Measurements from ENCODE around the gene ANKMY1.
A peak's percentile ranks its signal among the peaks of the same experiment; 100 is the strongest.

ANKMY1 gene

DNA sequence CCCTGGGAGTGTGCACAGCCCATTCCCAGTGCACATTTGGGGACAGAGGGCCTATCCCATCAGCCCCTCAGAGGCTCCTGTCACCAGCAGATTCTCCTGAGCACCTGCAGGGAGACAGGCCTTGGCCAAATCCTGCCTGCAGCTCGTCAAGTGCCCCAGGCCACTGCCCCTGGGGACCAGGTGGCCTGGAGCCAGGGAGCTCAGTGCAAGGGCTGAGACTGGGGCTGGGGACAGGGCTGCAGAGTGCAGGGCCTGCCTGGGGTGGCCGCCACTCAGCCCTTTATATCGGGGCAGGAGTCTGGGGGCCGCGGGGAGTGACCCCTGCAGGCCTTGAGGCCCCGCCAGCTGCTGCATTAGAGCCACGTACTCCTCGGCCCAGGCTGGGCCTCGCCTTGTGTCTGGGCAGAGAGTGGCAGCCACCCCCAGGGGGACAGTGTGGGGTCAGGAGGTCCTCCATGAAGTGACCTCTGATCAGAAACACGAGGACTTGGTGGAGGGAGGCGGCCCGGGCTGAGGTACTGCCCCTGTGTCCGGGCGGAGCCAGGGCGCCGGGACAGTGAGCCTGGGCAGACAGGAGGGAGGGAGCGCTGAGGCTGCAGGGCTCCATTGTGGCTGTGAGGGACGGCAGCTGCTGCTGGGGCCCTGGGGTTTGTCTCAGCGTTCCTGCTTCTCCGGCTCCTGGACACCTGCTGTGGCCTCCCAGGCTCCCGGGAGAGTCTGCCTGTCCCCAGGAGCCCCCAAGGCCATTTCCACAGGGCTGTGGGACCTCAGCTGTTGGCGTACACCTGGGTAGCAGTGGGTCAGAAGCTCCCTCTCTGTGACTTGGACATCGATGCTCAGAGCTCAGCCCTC, 98.2 kb downstream of the ANKMY1 start:
- no peak for DNase-seq (ENCODE audit: low spot score)

DNA sequence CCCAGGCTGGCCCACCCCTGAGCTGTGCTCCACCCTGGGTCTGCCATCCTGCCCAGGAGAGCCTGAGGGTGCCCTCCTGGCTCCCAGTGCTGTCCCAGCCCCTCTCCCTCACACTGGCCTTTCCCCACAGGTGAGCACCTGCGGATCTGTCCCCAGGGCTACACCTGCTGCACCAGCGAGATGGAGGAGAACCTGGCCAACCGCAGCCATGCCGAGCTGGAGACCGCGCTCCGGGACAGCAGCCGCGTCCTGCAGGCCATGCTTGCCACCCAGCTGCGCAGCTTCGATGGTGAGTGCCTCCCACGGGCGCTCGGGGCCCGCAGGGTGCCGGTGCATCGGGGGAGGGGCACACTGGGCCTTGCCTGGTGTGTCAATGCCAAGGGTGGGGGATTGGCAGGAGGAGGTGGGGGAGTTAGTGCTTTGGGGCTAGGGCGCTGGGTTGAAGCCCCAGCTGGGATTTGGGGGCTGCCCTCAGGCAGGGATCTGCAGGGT, 98.8 kb downstream of the ANKMY1 start:
- DNase-seq (ENCODE audit: low spot score), result no peak

DNA sequence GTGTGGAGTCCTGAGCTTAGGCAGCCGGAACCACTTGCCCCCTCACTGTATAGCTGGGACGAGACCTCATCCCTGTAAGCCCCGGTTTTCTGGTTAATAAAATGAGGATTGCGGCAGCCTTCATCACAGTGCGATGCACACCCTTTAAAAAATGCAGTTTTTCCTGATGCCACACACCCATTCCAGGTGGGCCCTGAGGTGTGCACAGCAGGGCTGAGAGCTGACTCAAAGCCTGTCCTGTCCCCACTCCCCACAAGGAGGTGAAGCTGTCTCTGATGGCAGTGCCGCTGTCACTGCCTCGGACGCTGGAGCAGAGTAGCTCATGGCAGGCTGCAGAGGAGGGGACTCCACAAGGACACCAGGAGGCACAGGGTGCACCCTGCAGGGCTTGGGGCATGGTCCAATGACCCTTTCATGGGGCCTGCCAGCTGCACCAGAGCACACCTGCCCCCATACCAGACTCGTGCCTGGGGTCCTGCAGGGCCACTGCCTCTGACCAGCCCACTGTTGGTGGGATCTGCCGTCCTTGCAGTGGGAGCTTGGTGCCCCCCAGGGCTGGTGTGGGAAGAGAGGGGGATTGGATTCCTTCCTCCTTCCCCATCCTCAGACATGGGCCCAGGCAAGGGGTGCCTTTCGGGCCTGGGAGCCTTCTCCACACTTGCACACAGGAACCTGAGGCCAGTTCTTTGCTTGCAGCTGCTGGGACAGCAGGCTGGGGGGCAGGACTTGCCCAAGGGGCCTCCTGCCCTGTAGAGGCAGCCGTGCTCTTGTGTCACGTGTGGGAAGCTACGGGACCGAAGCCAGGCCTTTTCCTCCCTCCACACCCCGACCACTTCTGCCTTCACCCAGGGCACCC, 99.5 kb downstream of the ANKMY1 start:
- DNase-seq (ENCODE audit: low spot score), result no peak

DNA sequence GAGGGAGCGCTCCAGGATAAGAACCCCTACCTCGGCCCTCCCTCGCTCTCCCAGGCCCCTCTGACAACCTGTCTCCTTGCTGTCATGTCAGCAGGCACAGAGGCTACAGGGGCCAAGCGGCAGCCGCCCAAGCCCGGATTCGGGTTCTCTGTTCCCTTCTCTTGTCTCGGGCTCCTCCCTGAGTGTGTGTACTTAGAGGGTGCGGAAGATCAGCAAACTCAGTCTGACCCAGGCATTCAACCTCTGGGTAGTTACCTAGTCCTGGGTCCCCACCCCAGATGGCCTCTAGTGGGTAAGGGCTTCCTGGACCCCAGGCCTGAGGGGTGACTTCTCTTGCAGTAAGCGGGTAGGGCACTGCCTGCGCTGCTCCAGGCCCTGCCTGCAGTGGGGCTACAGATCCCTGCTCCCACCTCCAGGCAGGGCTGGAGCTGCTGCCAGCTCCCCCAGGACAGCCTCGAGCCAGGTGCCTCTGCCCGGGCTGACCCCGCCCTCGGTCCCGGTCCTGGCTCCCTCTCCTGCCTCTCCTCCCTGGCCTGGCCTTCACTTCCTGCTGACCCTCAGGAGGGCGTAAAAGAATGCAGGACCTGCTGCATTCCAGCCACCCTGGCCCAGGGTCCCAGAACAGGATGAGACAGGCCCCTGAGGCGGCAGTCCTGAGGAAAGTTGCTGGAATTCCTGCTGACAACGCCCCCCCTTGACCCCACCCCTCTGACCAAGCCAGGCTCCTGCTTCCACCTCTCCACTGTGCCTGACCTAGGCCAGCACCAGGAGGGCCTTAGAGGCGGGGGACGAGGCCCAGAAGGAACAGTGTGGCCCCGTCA, 100.4 kb downstream of the ANKMY1 start:
- DNase-seq (ENCODE audit: low spot score), result no peak

DNA sequence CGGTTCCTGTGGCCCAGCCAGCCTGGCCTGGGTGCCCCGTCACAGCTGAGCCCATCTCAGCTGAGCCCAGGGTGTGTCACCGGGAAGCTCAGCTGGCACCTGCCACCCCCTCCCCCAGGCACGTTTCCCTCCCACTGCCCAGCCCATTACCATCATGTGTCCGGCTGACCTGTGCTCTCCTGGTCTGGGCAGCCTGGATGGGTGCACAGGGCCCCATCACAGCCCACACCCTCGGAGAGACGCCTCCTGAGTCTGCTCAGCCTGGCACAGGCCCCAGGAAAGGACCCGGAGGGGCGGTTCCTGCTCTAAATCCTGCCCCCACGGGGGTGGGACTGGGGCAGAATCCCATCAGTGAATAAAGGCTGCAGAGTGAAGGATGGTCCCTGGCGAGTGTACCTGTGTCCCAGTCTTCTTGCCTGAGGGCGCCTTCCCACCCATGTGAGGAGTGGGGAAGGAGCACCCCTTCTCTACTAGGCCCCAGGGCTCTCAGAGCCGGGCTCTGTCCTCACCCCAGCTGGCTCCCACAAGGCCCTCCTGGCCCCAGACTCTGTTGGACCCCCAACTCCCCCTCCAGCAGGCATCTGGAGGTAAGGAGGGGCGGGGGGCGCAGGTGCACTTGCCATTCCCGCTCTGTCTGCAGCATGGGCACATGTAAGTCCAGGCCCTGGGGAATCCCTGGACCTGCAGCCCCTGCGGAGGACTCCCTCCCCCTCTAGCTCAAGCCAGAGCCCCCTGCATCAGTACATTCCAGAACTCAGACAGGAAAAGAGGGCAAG, 101.2 kb downstream of the ANKMY1 start:
- no peak for DNase-seq (ENCODE audit: low spot score)

DNA sequence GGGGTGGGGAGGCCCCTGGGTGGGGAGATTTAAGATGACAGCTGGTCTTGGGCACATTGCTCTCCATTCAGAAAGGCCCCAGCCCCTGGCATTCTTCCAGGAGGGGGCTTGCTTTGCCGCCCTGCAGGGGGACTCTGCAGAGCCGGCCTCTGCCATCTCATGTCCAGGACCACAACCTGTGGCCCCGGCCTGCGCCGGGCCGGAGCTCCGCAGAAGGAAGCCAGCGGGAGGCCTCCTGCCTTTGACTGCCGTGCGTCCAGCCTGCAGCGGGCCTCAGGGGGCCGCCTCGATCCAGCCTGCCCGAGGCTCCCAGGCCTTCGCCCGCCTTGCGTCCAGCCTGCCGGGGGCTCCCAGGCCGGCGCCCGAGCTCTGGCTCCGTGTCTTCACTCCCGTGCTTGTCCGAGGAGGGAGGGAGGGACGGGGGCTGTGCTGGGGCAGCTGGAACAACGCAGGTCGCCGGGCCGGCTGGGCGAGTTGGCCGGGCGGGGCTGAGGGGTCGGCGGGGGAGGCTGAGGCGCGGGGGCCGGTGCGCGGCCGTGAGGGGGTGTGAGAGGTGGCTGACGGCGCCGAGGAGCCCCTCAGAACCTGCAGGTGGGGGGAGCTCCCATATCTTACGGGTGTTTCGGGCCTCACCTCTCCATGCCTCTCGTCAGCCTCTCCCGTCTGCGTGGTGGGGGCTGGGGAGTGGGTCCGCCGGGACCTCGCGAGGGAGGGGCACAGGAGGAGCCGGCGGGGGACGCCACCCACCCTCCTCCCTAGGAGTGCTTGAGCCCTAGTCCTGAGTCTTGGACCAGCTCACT, 101.9 kb downstream of the ANKMY1 start:
- no peak for DNase-seq (ENCODE audit: low spot score)

DNA sequence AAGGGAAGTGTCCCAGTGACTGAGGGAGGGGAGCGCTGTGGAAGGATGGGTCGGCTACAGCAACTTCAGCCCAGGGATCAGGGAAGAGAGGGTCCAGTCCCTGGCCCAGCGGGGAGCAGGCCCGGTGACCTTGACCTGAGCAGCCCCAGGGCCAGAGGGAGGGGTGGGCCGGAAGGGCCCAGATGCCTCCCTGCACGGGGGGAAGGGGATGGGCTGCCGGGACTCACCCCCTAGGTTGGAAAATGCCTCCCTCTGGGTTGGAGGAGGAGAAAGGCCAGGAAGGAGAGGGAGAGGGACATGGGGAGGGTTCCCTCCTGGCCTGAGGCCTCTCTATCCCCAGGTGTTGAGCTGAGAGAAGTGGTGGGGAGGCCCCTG, 102.5 kb downstream of the ANKMY1 start:
- DNase-seq (ENCODE audit: low spot score), result no peak

DNA sequence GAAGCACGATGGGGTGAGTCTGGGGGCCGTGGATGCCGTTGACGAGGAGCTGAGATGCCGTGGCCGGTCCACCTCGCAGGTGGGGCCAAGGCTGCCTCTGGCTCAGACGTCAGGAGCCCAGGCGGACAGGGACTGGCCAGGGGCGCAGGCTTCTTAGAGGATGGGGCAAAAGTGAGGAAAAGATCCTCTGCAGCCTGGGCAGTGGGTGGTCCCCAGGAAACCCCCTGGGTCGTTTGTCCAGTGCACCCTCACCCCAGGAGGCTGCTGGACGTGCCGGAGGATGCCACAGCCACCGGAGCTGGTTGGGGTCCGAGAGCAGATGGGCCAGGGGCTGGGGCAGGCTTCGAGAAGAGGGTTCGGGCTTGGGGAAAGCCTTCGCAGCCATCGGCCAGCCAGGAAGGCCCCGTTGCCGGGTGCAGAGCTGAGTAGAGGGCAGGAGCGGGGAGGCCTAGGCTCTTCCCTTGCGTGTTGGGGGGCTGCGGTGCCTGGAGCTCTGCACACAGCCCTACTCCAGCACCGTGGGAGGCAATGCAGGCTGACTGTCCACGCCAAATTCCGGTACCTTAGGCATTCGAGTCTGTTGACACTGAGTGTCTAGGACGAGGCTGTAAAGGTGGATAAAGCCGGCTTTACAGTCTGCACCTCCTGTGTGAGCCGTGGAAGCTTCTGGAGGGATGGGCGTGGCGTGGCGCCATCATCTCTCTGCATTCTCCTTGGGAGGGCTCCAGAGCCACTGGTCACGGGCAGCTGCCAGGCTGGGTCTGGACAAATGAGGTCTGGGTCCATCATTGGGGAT, 103.5 kb downstream of the ANKMY1 start:
- no peak for DNase-seq (ENCODE audit: low spot score)

DNA sequence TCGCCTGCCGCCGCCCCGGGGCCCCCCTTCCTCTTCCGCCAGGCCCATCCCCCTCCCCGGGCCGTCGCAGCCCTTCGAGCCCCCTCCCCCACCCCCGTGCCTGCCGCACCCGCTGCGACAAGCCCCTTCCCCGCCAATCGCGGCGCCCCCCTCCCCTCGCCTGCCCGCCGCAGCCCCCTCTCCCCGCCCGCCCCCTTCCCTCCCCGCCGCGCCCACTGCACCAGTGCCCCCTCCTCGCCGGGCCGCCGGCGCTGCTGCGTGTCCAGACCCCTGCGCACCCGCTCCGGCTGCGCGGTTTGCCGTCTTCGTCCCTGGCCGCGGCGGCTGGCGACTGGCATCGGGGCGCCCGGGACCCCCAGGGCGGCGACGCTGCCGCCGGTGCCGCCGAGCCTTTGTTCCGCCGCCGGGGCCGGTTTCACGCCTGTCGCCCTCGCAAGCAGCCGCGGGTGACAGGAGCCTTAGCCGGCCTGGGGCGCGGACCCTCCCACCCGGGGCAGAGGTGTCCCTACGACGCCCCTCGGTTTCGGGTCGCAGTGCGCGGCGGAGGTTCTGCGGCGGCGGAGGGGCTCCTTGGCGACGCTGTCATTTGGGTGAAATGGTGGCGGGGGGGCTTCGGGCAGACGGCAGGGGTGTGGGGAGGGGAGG, 104.2 kb downstream of the ANKMY1 start:
- DNase-seq (ENCODE audit: low spot score), result no peak

DNA sequence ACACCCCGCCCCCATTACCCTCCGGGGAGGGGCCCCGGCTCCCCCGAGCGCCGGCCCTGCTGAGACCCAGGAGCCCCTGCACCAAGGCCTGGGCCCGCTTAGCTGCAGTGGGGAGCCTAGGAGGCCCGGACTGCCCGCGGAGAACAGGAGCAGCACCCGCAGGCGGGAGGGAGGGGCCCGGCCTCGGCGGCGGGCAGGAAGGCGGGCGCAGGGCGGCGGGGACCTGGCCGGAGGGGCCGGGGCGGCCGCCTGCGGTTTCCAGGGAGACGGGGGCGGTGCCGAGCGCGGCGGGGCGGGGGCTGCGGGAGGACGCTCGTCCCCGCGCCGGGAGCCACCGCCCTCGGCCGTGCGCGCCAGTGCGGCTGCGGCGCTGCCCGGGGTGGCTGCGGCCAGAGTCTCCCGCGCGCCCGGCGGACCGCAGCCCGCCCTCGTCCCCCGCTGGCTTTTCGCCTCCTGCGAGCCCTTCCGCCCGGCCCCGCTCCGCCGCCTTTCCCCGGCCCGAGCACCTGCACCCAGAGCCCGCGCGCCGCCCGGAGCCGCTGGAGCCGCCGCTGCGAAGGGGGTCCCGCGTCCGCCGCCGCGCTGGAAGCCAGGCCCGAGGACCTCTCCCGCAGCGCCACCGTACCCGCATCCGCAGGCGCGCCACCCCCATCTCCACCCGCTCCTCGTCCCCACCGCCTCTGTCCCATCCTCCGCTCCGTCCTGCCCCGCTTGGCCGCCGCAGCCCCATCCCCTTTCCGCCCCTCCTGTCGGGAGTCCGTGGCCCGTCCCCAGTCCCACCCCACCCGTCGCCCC, 105.1 kb downstream of the ANKMY1 start:
- peak; percentile 95 for DNase-seq (ENCODE audit: low spot score)

DNA sequence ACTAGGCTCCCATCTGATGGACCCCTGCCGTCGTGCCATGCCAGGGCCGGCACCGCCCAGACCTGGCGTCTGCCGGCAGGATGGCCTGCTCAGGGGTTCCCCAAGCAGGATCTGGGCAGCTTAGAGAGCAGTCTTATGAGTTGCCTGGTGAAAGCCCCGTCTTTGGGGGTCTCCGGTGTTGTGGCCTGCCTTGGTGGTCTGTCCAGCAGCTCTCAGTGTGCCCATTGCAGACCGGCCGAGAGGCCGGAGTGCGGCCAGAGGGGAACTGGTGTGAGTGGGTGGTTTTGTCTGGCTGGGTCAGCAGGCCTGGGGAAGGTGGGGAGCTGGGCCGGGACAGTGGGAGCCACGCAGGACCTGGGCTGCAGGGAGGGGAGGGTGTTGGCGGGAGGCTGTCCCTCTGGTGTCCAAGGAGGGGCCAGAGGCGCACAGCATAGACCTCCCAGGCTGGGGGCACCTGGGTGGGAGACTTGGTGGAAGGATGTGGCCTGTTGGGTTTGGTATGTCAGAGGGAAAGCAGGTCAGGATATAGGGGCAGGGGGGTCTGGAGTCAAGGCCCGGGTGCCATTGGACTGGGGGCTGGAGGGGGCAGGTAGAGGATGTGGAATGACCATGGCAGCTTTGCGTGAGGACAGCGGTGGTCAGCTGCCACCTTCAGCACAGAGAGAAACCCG, 105.9 kb downstream of the ANKMY1 start:
- DNase-seq (ENCODE audit: low spot score), result no peak

DNA sequence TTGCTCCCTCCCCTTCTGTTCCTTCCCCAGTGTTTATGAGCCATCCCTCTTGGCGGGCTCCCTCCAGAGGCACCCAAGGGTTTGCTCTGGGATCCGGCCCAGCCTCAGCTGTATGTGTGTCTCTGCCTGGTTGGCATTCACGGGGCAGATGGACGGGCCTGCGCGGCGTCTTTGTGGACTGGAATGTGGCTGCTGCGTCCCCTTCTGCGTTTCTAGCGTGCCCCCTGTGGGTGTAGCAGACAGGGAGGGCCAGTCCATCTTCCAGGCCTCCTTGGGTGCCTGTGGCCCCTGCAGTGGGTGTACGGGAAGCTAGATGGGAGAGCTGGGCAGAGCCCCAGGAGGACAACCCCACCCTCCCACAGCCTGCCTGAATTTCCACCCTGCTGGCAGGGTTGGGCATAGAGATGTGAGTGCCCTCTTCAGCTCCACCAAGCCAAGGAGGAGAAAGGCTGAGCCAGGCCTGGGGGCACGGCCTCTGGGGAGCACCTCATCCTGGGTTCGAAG, 106.6 kb downstream of the ANKMY1 start:
- DNase-seq (ENCODE audit: low spot score), result no peak

DNA sequence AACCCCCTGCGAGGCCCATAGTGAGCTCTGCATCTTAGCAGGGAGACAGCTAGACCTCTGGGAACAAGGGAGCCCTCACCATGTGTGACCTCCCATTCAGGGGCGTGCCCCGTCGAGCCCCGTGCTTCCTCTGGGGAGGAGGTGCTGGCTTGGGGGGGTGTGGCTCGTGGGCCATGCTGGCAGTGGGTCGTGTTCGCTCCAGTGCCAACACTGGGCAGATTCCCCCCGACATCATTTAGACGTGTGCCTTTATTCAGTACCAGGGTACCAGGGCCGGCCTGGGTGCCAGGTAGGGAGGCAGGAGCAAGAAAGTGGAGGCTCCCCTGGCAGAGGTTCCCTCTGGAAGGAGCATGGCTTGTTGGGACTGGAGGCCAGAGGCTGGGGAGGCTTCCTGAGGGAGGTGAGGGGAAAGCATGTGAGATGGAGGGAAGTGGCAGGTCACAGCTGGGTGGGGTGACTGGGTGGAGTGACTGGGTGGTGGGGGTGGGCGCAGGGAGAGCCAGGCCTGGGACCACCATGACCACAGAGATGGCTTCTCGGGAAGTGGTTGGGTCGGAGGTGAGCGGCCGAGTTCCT, 107.2 kb downstream of the ANKMY1 start:
- no peak for DNase-seq (ENCODE audit: low spot score)

DNA sequence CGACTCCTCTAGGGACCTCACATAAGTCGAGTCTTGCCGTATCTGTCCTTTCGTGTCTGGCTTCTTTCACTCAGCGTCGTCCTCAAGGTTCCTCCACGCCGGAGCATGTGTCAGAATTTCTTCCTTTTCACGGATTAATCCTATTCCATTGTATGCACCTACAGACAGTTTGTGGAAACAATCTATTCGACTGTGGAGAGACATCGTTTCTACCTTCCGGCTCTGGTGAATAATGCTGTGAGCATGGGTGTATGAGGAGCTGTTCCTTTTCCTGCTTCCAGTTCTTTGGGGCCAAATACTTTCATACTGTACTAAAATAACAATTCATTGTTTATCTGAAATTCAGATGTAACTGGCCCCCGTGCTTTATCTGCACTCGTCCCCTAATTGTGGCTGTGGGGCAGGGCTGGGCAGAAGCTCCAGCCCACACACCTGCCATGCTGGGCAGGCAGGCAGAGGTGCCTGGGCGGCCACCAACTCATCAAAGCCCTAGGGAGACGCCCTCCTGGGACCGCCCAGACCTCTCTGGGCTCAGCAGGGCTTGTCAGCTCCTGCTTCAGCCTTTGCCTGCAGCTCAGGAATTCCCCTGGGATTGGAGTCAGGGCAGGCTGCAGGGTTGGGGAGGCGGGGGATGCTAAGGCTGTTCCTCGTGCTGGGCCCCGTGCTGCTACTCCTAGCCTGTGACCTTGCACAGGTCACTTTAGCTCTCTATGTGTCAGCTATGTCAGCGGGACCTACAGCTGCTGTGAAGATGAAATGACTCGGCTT, 107.8 kb downstream of the ANKMY1 start:
- no peak for DNase-seq (ENCODE audit: low spot score)

DNA sequence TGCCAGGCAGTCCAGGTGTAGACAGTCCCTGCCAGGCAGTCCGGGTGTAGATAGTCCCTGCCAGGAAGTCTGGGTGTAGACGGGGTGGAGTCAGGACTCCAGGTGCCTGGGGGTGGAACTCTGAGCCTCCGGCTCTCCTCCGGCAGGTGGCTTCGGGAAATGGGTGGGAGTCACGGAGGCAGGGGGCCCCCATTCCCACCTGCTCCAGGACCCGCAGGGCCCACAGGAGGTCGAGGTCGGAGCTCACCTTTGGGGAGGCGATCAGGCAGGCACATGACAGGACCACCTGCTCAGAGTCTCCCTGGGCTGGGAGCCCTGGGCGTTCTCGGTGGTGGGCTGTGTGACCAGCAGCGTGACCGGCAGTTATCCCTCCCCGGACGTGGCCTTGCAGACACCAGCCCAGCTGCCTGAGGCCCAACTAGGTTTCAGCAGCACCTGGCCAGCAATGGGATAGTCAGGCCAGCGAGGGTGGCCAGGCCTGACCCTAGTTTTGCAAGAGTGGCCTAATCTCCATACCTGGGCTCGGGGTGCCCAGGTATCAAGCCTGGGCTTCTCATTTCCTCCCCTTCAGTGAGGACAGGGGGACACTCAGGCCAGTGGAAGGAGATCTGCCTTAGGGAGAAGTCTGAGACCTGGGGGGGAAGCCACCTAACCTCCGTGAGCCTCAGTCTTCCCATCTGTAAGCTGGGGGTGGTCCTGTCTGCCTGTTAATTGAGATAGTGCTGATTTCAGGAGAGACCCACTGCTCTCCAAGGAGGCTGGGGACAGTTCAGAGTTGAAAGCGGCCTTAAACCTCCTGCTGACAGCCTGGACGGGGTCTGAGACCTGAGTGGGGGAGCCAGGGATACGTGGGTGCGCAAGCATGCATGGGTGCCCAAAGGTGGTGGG, 109.2 kb downstream of the ANKMY1 start:
- DNase-seq (ENCODE audit: low spot score), result no peak
